Measurements from ENCODE around the gene PTCH2.

DNA sequence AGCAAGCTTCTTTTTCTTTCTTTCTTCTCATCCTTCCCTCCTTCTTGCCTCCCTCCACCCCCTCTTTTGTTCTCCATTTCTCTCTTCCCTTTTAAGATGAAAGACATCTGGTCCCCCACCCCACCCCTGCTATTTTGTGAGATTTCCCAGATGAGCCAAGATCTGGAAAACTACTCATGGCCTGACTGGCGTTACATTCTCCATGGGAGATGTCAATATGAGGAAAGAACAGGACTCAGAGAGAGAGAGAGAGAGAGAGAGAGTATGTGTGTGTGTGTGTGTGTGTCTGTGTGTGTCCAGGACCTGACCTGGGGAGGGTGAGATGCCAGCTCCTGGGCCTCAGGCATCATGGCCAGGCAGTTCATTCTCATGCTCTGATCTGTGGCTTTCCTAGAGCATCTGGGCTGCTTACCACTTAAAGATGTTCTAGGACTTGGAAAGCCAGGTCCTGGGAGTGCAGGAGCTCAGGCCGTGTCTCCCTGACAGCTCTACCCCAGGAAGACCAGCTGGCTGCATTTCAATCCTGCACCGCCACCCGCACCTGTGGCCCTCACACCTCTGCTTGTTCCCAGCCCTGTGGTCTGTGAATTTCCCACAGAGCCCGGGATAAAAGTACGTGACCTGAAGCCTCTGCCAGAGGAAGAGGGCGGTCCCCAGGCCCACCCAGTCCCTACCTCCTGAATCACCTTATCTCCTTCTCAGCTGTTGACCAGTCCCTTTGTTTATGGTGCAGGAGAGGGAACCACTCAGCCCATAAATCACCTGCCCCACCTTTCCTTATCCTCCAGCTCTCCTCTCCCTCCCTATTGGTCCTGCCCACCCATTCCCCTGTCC, 51.9 kb downstream of the PTCH2 start:
- TF ChIP-seq CTCF (IDR thresholded peaks at IDR 0.05) (no peak), EZH2 (IDR thresholded peaks at IDR 0.05; ENCODE audit: borderline replicate concordance, insufficient read depth, low read depth, low read length, poor library complexity, severe bottlenecking) (no peak)
